ENCODE results near the gene CSRP3.
A peak's percentile ranks its signal among the peaks of the same experiment; 100 is the strongest.

The CSRP3 gene

GRCh38 chr11:19201737-19202605, at the start of gene CSRP3:
Gene CSRP3 (minus strand): TSS chr11:19201983. CDS start chr11:19192448, 9,535 bp downstream.
- no peak for TF ChIP-seq CTCF (IDR thresholded peaks at IDR 0.05; ENCODE audit: poor library complexity, severe bottlenecking)
- H3K9me3 ChIP-seq (ENCODE audit: severe bottlenecking), result no peaks in the 10 kb centered on the region
- no peak for ATAC-seq (ENCODE audit: low read depth)
- no peaks in the 10 kb centered on the region for H3K27me3 ChIP-seq (ENCODE audit: insufficient read depth, poor library complexity, severe bottlenecking)
- H3K4me1 ChIP-seq (ENCODE audit: insufficient read depth, poor library complexity, severe bottlenecking), result peaks cover 6% of the 10 kb centered on the region
- no peak within 1 kb of the TSS for H3K4me3 ChIP-seq (ENCODE audit: severe bottlenecking)
- no peaks in the 10 kb centered on the region for H3K36me3 ChIP-seq (ENCODE audit: low read depth)
- no peak for DNase-seq (ENCODE audit: low spot score)
- H3K27ac ChIP-seq (ENCODE audit: poor library complexity, severe bottlenecking), result no peak within 1 kb of the TSS

- no peaks in the 10 kb centered on the region for H3K27me3 ChIP-seq (ENCODE audit: insufficient read depth, poor library complexity, severe bottlenecking)
- H3K36me3 ChIP-seq (ENCODE audit: low read depth), result no peaks in the 10 kb centered on the region
- no peak overlapping the region for H3K4me3 ChIP-seq (ENCODE audit: severe bottlenecking)
- no peak for TF ChIP-seq CTCF (IDR thresholded peaks at IDR 0.05; ENCODE audit: poor library complexity, severe bottlenecking)
- H3K9me3 ChIP-seq (ENCODE audit: severe bottlenecking), result no peaks in the 10 kb centered on the region
- DNase-seq (ENCODE audit: low spot score), result no peak
- H3K27ac ChIP-seq (ENCODE audit: poor library complexity, severe bottlenecking), result no peak overlapping the region
- ATAC-seq (ENCODE audit: low read depth), result no peak
- H3K4me1 ChIP-seq (ENCODE audit: insufficient read depth, poor library complexity, severe bottlenecking), result no peaks in the 10 kb centered on the region
These were observed 49.8 kb upstream of the CSRP3 start for GRCh38 chr11:19251577-19251976.

GRCh38 chr11:19246816-19247215, 45.0 kb upstream of the CSRP3 start:
- no peaks in the 10 kb centered on the region for H3K36me3 ChIP-seq (ENCODE audit: low read depth)
- DNase-seq (ENCODE audit: low spot score) (no peak), ATAC-seq (ENCODE audit: low read depth) (no peak)
- no peaks in the 10 kb centered on the region for H3K9me3 ChIP-seq (ENCODE audit: severe bottlenecking)
- TF ChIP-seq CTCF (IDR thresholded peaks at IDR 0.05; ENCODE audit: poor library complexity, severe bottlenecking), result no peak
- no peaks in the 10 kb centered on the region for H3K27me3 ChIP-seq (ENCODE audit: insufficient read depth, poor library complexity, severe bottlenecking)
- H3K4me1 ChIP-seq (ENCODE audit: insufficient read depth, poor library complexity, severe bottlenecking), result peaks cover 24% of the 10 kb centered on the region
- H3K4me3 ChIP-seq (ENCODE audit: severe bottlenecking), result no peak overlapping the region
- no peak overlapping the region for H3K27ac ChIP-seq (ENCODE audit: poor library complexity, severe bottlenecking)

- peaks cover 24% of the 10 kb centered on the region for H3K4me1 ChIP-seq (ENCODE audit: insufficient read depth, poor library complexity, severe bottlenecking)
- H3K27me3 ChIP-seq (ENCODE audit: insufficient read depth, poor library complexity, severe bottlenecking), result no peaks in the 10 kb centered on the region
- no peak overlapping the region for H3K4me3 ChIP-seq (ENCODE audit: severe bottlenecking)
- TF ChIP-seq CTCF (IDR thresholded peaks at IDR 0.05; ENCODE audit: poor library complexity, severe bottlenecking), result no peak
- peak overlapping the region; percentile 80 for H3K27ac ChIP-seq (ENCODE audit: poor library complexity, severe bottlenecking)
- DNase-seq (ENCODE audit: low spot score), result no peak
- H3K9me3 ChIP-seq (ENCODE audit: severe bottlenecking), result no peaks in the 10 kb centered on the region
- H3K36me3 ChIP-seq (ENCODE audit: low read depth), result no peaks in the 10 kb centered on the region
- no peak for ATAC-seq (ENCODE audit: low read depth)
These were observed 43.6 kb upstream of the CSRP3 start for GRCh38 chr11:19245351-19245750.

- ATAC-seq (ENCODE audit: low read depth) (peak; percentile 85), DNase-seq (ENCODE audit: low spot score) (peak; percentile 81)
- Histone ChIP-seq H3K27me3 (ENCODE audit: insufficient read depth, poor library complexity, severe bottlenecking) (no peaks in the 10 kb centered on the region), H3K9me3 (ENCODE audit: severe bottlenecking) (no peaks in the 10 kb centered on the region), H3K4me1 (ENCODE audit: insufficient read depth, poor library complexity, severe bottlenecking) (peaks cover 24% of the 10 kb centered on the region), H3K27ac (ENCODE audit: poor library complexity, severe bottlenecking) (peak overlapping the region; percentile 80), H3K4me3 (ENCODE audit: severe bottlenecking) (no peak overlapping the region), H3K36me3 (ENCODE audit: low read depth) (no peaks in the 10 kb centered on the region)
- TF ChIP-seq CTCF (IDR thresholded peaks at IDR 0.05; ENCODE audit: poor library complexity, severe bottlenecking), result no peak
These were observed 42.8 kb upstream of the CSRP3 start for GRCh38 chr11:19244621-19245020.
